HPDE6-E6E7 (cell line): Measurements from ENCODE around the gene LAGE3.
"Not testable (repeated sequence)": the region's sequence is repeated elsewhere in the genome, so short reads cannot be mapped to it uniquely, and the experiment has no call there.

Experiments
- DNase-seq: peaks from one replicate; pipeline ENCODE4 v3.0.0; 2011; ENCODE audit warnings: missing footprints; ENCODE audit errors: extremely low spot score

Gene LAGE3

GRCh38 chrX:154502098-154502497 lies 23.0 kb upstream of the LAGE3 start:
- no peak for DNase-seq

DNA sequence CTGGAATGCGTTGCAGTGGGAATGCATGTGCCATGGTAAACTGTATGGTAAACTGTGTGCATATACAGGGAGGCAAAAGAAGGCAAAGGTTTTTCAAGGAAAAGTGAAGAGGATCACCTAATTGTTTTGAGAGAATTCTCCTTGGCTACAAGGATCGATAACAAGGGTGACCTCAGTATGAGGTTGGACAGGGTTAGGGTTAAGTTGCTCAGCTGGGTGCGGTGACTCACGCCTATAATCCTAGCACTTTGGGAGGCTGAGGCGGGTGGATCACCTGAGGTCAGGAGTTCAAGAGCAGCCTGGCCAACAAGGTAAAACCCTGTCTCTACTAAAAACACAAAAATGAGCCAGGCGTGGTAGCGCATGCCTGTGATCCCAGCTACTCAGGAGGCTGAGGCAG lies 22.3 kb upstream of the LAGE3 start:
- not testable (repeated sequence) for DNase-seq

- not testable (repeated sequence) for DNase-seq
Measured at GRCh38 chrX:154496591-154497137, 17.6 kb upstream of the LAGE3 start.

- DNase-seq, result no peak
Measured at GRCh38 chrX:154495472-154495922, 16.4 kb upstream of the LAGE3 start.

GRCh38 chrX:154494715-154495114 lies 15.6 kb upstream of the LAGE3 start:
- no peak for DNase-seq

GRCh38 chrX:154490414-154491083 lies 11.5 kb upstream of the LAGE3 start, which contains the start of gene SLC10A3:
TSS of gene SLC10A3 (minus strand) at chrX:154490629. CDS start at chrX:154488940, 1,689 bp downstream.
- peak; percentile 98 for DNase-seq

DNA sequence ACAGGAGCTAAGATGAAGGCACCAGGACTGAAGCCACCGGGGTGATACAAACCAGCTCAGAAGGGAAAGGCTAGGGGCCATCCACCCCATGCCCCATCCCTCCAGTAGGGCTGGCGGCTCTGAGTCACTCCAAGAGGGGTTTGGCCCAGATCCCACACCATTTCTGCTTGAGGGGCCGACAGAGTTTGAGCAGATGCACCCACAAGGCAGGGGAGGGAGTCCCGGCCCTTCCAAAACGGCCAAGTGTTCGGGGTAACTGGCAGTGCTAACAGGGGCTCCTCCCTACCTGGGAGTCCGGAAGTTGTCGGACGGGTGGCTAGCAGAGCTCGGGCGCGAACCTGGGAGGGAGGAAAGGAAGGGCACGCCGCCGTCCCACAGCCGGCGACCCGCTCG lies 10.9 kb upstream of the LAGE3 start:
- peak; percentile 35 for DNase-seq

- no peak for DNase-seq
Measured at GRCh38 chrX:154489182-154489581, 10.1 kb upstream of the LAGE3 start.

DNA sequence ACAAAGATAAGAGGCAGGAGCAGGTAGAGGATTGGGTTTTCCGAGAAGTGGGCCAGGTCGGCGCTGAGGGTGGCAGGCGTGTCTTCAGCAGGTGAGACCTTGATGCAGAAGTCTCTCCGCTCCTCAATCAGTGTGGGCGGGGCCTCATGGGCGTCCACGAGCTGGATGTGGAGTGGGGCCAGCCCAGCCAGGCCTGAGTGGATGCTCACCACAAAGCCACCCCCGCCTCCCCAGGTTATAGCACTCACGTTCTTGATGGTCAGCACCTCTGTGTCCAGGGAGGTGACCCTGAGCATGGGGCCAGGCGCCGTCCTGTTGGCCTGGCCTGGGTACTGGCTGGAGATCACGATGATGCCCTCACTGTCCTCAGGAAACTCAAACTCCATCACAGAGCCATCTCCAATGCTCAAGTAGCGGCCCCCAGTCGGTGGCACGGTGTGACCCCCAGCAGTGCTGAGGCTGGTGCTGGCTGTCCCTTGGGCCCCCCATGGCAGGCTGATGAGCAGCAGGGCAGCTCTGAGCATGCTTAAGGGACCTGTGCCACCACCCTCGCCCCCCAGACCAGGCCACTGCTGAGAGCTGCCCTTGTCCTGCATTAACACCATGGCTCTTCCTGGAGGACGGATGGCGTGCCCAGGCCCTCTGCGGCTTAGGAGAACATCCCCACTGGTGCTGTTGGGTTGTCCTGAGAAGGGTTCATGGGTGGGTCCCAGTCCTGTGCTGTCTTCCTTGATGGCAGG lies 9.4 kb upstream of the LAGE3 start:
- no peak for DNase-seq

DNA sequence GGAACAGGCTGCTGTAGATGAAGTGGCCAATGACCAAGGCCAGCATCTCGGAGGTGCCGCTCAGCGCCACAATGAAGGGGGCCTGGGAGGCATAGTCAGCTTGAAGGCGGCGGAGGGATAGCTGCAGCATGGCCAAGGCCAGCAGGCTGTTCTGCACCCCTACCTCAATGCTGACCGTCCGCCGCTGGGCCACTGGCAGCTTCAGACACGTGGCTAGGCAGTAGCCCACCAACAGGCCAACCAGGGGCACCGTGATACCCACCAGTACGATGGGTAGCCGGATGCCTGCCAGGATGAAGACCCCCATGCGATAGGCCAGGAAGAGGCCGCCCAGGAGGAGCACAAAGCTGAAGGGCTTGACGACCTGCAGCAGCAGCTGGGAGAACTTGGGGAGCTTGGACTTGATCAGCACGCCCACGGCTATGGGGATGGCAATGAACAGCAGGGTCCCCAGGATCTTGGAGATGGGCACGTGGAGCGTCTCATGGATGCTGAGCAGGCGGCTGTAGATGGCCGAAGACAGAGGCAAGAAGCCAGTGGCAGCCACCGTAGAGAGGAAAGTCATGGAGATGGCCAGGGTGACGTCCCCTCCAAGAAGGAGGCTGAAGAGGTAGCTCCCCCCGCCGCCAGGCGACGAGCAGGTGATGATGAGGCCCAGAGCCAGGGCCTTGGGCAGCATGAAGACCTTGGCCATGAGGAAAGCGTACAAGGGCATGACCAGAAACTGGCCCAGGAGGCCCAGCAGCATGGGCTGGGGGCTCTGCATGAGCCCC lies 8.6 kb upstream of the LAGE3 start:
- DNase-seq, result no peak

- DNase-seq, result peak; percentile 45
Measured at GRCh38 chrX:154486396-154487207, 7.5 kb upstream of the LAGE3 start, which contains the start of gene UBL4A. TSS of gene UBL4A (minus strand) at chrX:154486615. CDS start at chrX:154486584, 31 bp downstream.

- no peak for DNase-seq
Measured at GRCh38 chrX:154486052-154486395, 6.9 kb upstream of the LAGE3 start.

DNA sequence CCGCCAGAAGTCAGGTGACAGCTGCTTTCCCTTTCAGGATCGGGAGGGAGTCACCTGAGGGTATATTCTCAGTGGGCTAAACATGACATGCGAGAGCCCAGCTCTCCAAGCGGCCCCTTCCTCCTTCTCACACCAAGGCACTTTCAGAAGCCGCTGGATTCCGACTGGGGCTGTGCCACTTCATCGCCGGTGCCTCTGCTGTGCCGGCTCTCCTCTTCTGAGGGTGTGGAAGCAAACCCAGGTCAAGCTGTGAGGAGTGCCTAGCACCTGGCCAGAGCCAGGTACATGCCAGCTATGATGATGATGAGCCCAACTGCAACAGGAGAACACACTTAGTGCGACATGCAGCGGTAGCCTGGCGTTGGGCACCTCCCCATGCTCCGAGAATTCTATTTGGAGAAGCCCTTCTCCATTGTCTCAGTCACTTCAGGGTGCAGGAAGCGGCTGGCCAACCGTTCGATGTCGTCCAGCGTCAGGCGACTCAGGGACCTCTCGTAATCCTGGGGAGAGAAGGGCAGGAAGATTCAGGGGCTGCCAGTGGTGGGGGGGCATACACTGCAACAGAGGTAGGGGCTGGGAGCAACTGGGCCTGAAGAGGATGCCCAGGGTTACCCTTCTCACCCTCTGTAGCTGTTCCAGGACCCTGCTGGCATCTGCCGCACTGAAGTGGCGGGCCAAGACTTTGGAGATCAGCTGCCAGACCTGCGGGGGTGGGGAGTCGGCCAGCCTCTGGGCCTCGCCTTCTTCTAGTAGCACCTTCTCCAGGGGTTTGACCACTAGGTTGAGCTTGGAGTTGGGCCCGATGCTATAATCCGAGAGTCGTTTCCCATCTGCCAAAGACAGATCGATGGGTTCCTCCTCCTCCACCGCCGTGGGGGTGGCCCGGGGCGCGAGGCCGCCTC lies 6.3 kb upstream of the LAGE3 start:
- DNase-seq, result no peak

- DNase-seq, result peak; percentile 46
Measured at GRCh38 chrX:154484255-154485149, 5.4 kb upstream of the LAGE3 start.

- no peak for DNase-seq
Measured at GRCh38 chrX:154483325-154483724, 4.2 kb upstream of the LAGE3 start.

DNA sequence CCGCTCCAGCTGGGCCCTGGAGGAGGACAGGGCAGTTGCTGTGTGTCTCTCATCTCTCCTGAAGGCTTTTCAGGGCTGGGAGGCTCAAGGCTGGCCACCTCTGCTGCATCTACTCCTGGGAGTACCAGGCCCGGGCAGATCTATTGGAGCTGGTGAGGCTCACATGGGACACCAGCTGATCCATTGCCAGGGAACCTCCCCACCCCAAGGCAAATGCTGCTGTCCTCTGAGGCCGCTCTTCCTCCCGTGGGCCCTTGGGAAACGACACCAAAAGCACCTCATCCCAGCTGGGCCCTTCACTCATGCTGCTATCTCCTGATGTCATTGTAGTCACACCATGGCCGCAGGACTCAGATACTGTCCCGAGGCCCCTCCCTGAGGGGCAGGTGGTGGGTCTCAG lies 3.7 kb upstream of the LAGE3 start:
- DNase-seq, result no peak

DNA sequence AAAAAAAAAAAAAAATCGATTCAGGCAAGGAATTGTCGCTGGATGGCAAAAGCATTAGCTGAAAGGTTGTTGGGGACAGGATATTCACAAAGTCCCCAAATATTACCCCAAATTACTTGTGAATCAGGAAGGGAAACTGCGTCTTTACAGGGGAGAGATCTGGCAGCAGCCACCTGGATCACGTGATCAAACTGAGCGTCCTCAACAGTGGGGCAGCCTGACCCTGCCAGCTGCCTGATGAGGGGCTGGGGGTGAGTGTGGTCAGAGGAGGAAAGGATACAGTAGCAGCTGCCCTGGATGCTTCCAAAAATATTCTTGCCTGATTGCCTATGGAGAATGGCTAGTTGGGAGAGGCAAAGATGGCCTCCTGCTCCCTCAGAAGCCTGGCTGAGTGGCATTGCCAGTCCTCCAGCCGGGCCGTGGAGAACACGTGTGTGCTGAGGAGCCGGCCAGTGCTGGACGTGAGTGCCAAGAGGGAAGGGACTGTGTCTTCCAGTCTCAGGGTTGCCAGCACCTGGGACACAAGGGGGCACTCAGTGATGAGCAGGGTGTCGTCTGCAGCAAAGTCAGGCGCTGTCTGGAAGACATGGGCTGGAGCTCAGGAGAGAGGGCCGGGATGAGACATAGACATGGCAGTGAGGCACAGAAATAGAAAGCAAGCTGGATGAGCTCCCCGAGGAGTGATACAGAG lies 3.0 kb upstream of the LAGE3 start:
- no peak for DNase-seq

DNA sequence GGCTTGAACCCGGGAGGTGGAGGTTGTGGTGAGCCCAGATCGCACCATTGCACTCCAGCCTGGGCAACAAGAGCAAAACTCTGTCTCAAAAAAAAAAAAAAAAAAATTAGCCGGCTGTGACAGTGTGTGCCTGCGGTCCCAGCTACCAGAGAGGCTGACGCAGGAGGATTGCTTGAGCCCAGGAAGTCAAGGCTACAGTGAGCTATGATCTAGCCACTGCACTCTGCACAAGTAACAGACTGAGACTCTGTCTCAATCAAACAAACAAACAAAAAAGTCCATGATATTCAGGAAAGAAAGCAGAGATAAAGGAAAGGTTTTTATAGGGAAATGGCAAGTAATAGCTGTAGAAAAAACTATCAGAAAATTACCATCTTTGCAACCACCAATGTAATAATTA lies 2.1 kb upstream of the LAGE3 start:
- no peak for DNase-seq
